Measurements from ENCODE around the gene CCND2.
A peak's percentile ranks its signal among the peaks of the same experiment; 100 is the strongest.
"Not testable (repeated sequence)": the region's sequence is repeated elsewhere in the genome, so short reads cannot be mapped to it uniquely, and the experiment has no call there.

Gene CCND2

GRCh38 chr12:4273652-4274395, at the start of gene CCND2:
Gene CCND2 (plus strand): TSS chr12:4273762. CDS start chr12:4274041, 279 bp downstream.
- DNase-seq (ENCODE audit: low read depth): peak; percentile 34

- DNase-seq (ENCODE audit: low read depth): no peak
Measured at GRCh38 chr12:4224206-4224889, 49.2 kb upstream of the CCND2 start.

GRCh38 chr12:4225571-4225970, 48.0 kb upstream of the CCND2 start:
- DNase-seq (ENCODE audit: low read depth): no peak

- DNase-seq (ENCODE audit: low read depth): no peak
Measured at GRCh38 chr12:4227046-4227445, 46.5 kb upstream of the CCND2 start.

GRCh38 chr12:4228122-4228580, 45.4 kb upstream of the CCND2 start:
- DNase-seq (ENCODE audit: low read depth): no peak

GRCh38 chr12:4230526-4230925, 43.0 kb upstream of the CCND2 start:
- DNase-seq (ENCODE audit: low read depth): no peak

- DNase-seq (ENCODE audit: low read depth): no peak
Measured at GRCh38 chr12:4238577-4238976, 35.0 kb upstream of the CCND2 start.

GRCh38 chr12:4239746-4240145, 33.8 kb upstream of the CCND2 start:
- DNase-seq (ENCODE audit: low read depth): no peak

GRCh38 chr12:4240161-4240783, 33.3 kb upstream of the CCND2 start:
- no peak for DNase-seq (ENCODE audit: low read depth)

GRCh38 chr12:4240981-4241380, 32.6 kb upstream of the CCND2 start:
- no peak for DNase-seq (ENCODE audit: low read depth)

- DNase-seq (ENCODE audit: low read depth): no peak
Measured at GRCh38 chr12:4241592-4241991, 32.0 kb upstream of the CCND2 start.

GRCh38 chr12:4242595-4242994, 31.0 kb upstream of the CCND2 start:
- DNase-seq (ENCODE audit: low read depth): no peak

GRCh38 chr12:4243091-4243490, 30.5 kb upstream of the CCND2 start:
- DNase-seq (ENCODE audit: low read depth): no peak

- not testable (repeated sequence) for DNase-seq (ENCODE audit: low read depth)
Measured at GRCh38 chr12:4243491-4244100, 30.0 kb upstream of the CCND2 start.

GRCh38 chr12:4244868-4245267, 28.7 kb upstream of the CCND2 start:
- DNase-seq (ENCODE audit: low read depth): no peak

- no peak for DNase-seq (ENCODE audit: low read depth)
Measured at GRCh38 chr12:4245446-4245845, 28.1 kb upstream of the CCND2 start.

- no peak for DNase-seq (ENCODE audit: low read depth)
Measured at GRCh38 chr12:4246116-4246515, 27.4 kb upstream of the CCND2 start.

GRCh38 chr12:4250691-4251090, 22.9 kb upstream of the CCND2 start:
- DNase-seq (ENCODE audit: low read depth): no peak

GRCh38 chr12:4251216-4251891, 22.2 kb upstream of the CCND2 start:
- DNase-seq (ENCODE audit: low read depth): no peak

GRCh38 chr12:4251967-4252366, 21.6 kb upstream of the CCND2 start:
- no peak for DNase-seq (ENCODE audit: low read depth)

- DNase-seq (ENCODE audit: low read depth): no peak
Measured at GRCh38 chr12:4252601-4253000, 21.0 kb upstream of the CCND2 start.
